Mucosa of stomach (tissue), 1 donor: ENCODE data around the gene LEKR1.

Source experiments
- H3K27me3 ChIP-seq: one replicate; pipeline ENCODE4 v1.7.0; 2013; ENCODE audit warnings: mild to moderate bottlenecking, low read length; ENCODE audit not compliant: control insufficient read depth, insufficient read depth
- H3K36me3 ChIP-seq: one replicate; pipeline ENCODE4 v1.7.0; 2013; ENCODE audit warnings: low read length; ENCODE audit not compliant: control insufficient read depth, insufficient read depth
- H3K4me1 ChIP-seq: one replicate; pipeline ENCODE4 v1.7.0; 2013; ENCODE audit warnings: mild to moderate bottlenecking, low read length; ENCODE audit not compliant: control insufficient read depth, insufficient read depth
- H3K4me3 ChIP-seq: one replicate; pipeline ENCODE4 v1.7.0; 2013; ENCODE audit warnings: low read length
- H3K9ac ChIP-seq: one replicate; pipeline ENCODE4 v1.7.0; 2013; ENCODE audit warnings: mild to moderate bottlenecking, low read length, moderate library complexity
- H3K9me3 ChIP-seq: one replicate; pipeline ENCODE4 v1.7.0; 2013; ENCODE audit warnings: mild to moderate bottlenecking, low read length, moderate library complexity; ENCODE audit not compliant: control insufficient read depth
- donor health status: Pancreatic carcinoma.

Gene LEKR1

DNA sequence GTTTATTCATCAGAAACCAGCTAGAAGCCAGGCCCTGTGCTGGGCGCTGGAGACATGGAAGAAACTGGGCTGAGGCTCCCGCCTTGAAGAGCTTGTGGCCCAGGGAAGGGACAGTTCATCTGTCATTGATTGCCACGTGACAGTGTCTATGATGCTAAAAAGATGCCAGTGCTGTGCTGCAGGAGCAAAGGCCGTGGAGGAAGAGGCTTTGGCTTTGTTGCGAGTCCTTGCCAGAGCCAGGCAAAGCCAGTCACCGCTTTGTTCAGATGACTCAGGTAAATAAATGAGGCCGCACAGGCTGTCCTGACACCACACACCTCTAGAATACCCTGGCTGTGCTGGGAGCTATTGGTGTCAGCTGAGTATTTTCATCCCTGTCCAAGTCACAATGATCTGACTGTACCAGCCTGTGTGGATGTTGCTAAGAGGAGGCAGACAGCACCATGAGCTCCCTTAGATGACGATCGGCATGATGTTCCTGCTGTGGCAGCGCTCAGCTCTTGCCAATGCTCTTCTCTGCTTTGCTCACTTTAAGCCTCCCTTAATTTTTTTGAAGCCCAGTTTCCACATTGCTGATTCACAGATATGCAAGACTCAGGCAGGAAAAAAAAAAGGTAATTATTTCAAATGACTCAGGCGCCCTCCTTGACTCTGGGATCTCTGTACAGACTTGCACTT, 256.3 kb downstream of the LEKR1 start:
- Histone ChIP-seq H3K4me1 (peaks cover 18% of the 10 kb centered on the region), H3K4me3 (no peak overlapping the region), H3K27me3 (no peaks in the 10 kb centered on the region), H3K9me3 (no peaks in the 10 kb centered on the region), H3K9ac (no peak overlapping the region), H3K36me3 (no peaks in the 10 kb centered on the region)

DNA sequence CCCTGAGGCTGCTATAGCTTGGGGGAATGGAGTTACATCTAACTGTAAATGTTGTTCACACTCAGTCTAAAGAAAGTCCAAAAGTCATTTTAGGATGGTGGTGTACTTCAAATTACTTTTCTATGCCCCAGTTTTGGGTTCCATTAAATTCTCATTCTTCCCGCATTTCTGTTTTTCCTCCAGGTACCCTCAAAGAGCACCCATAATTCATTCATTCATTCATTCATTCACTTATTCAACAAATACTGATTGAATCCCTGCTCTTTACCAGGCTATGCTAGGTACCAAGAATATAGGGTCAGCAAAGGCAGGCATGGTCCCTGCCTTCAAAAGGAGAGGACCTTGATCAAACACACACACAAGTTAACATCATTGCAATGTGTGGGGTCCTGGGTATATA, 257.7 kb downstream of the LEKR1 start:
- Histone ChIP-seq H3K27me3 (no peaks in the 10 kb centered on the region), H3K4me1 (peaks cover 27% of the 10 kb centered on the region), H3K4me3 (no peak overlapping the region), H3K9me3 (no peaks in the 10 kb centered on the region), H3K36me3 (no peaks in the 10 kb centered on the region), H3K9ac (no peak overlapping the region)

DNA sequence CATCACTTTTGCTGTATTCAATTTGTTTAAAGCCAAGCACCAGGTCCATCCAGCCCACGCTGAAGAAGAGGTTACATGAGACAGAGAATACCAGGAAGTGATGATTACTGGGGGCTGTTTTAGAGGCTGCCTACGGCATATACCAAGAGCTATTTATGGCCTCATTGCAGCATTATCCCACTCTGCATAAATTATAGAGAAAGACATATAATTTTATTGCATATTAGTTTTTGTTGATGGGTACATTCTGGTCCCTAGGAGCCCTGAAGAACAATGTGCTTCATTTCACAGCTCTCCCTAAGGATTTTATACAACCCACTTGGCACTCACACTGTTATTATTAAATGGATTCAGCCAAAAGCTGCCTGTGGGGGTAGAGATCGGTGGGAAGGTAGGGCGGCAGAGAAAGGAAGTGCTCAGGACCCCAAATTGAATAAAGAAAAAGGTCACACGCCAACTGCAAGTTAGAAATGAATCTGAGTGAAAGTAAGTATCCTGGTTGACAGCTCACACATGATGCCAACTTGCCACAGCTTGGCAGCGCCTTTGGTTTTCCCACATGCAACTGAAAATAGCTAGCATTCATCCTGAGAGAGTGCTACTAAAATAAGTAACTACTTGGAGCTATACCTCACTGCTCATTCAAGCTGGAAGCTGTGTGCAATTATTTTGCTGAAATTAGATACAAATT, 260.1 kb downstream of the LEKR1 start:
- Histone ChIP-seq H3K4me1 (peaks cover 46% of the 10 kb centered on the region), H3K4me3 (no peak overlapping the region), H3K9me3 (no peaks in the 10 kb centered on the region), H3K9ac (no peak overlapping the region), H3K27me3 (no peaks in the 10 kb centered on the region), H3K36me3 (no peaks in the 10 kb centered on the region)

DNA sequence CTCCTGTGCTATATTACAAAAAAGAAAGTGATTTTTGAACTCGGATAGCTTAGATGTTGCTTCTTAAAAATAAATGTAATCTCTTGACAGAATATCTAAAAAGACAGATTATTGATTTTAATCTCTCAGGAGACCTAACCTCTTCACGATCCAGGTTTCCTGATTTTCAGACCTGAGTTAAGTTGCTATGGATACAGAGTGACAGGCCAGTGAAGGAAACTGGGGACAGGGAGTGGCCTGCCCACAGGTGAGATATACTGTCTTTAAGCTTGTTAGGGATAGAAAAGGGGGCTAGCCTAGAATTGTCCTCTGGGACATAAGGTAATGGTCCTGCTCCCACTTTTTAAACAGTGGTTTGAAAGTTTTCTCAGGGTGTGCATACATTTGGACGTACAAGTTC, 260.6 kb downstream of the LEKR1 start:
- Histone ChIP-seq H3K9me3 (no peaks in the 10 kb centered on the region), H3K4me3 (no peak overlapping the region), H3K4me1 (peaks cover 47% of the 10 kb centered on the region), H3K36me3 (no peaks in the 10 kb centered on the region), H3K9ac (no peak overlapping the region), H3K27me3 (no peaks in the 10 kb centered on the region)

DNA sequence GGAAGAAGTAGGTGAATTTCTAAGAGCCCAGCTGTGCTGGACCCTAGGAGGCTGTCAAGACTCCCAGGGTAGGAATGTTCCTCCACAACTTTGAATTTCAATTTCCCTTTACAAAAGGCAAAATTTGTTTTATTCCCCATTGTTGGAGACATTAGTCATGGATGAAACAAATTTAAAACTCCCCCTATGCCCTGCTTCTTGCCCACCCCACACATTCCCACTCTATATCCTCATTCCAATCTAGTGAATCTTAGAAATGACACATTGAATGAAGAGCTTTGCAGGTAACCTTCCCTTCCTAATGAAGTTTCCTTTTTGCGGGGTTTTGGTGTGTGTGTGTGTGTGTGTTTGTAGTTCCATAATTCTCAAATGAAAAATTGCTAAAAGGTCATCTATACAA, 261.2 kb downstream of the LEKR1 start:
- H3K4me1 ChIP-seq, result peaks cover 49% of the 10 kb centered on the region
- H3K27me3 ChIP-seq, result no peaks in the 10 kb centered on the region
- no peaks in the 10 kb centered on the region for H3K36me3 ChIP-seq
- no peak overlapping the region for H3K9ac ChIP-seq
- no peaks in the 10 kb centered on the region for H3K9me3 ChIP-seq
- no peak overlapping the region for H3K4me3 ChIP-seq

DNA sequence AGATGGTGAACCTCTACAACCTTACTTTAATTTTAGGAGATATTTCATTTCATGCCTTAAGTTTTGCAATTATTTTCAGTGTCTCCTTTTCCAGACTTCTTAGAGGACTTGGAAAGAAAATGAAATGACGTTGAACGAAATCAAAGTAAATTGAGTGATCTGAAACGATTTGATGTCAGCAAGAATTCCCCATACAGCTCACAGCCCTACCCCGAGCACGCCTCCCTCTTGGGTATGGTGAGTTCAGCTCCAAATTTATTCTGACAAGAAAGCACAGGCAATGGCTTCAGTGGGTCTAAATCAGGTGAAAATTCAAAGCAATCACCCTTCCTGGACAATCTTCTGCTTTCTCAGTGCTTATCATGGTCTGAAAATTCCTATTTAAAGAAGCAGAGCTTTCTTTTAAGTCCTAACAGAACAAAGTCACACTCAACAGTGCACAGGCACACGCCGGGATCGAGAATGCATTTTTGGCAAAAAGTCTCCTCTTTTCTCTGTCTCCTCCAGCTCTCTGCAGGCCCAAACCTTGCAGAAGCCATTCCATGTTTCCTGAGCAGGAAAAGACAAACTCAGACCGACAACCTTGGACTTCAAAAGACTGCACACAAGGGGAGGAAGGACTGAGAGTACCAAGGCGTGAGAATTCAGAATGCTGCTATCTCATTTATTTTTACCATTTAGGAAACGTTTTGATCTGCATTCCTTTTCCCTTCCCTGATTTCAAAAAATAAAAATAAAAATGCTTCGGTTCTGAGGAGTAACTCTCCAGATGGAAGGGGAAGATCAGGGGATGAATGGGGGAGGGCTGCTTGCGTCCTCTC, 261.8 kb downstream of the LEKR1 start:
- Histone ChIP-seq H3K4me3 (peak overlapping the region; percentile 60), H3K36me3 (no peaks in the 10 kb centered on the region), H3K27me3 (no peaks in the 10 kb centered on the region), H3K4me1 (peaks cover 49% of the 10 kb centered on the region), H3K9me3 (no peaks in the 10 kb centered on the region), H3K9ac (peak overlapping the region; percentile 92)

DNA sequence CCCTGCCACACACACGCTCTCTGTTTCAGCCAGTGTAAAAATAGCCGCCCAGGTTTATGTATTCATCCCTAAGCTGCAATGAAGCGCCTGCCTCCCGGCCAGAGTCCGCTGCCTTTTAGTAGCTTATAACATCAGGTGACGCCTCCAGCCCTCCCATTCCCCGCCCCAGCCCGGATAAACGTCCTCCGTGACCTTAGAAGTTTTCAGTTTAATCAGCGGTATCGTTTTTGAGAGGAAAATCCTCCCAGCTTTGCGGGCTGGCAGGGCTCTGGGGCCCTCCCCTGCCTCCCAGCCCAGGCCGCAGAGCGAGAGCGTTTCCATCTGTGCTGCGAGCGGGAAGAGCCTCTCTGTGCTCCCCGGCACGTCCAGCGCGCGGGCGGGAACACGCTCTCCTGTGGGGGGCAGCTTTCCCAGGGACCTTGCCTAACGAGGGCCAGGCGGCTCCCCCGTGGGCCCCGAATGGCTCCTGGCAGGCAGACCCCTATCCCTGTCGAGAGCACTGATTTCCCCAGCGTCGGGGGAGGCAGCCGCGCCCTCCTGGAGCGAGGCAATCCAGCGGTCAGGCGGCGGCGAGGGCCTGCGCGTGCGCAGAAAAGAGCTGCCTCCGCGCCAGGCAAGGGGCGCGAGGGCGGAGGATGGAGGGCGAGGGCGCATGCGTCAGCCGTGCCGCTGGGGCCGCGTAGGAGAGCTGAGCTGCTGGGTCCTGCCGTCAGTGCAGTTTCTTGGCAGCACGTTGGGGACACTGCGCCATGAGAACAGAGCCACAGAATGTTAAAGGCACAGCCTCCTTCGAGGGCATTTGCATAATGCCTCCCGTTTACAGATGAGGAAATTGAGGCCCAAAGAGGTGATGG, 262.7 kb downstream of the LEKR1 start:
- Histone ChIP-seq H3K4me1 (peaks cover 49% of the 10 kb centered on the region), H3K27me3 (no peaks in the 10 kb centered on the region), H3K9ac (peak overlapping the region; percentile 92), H3K4me3 (peak overlapping the region; percentile 60), H3K36me3 (no peaks in the 10 kb centered on the region), H3K9me3 (no peaks in the 10 kb centered on the region)

DNA sequence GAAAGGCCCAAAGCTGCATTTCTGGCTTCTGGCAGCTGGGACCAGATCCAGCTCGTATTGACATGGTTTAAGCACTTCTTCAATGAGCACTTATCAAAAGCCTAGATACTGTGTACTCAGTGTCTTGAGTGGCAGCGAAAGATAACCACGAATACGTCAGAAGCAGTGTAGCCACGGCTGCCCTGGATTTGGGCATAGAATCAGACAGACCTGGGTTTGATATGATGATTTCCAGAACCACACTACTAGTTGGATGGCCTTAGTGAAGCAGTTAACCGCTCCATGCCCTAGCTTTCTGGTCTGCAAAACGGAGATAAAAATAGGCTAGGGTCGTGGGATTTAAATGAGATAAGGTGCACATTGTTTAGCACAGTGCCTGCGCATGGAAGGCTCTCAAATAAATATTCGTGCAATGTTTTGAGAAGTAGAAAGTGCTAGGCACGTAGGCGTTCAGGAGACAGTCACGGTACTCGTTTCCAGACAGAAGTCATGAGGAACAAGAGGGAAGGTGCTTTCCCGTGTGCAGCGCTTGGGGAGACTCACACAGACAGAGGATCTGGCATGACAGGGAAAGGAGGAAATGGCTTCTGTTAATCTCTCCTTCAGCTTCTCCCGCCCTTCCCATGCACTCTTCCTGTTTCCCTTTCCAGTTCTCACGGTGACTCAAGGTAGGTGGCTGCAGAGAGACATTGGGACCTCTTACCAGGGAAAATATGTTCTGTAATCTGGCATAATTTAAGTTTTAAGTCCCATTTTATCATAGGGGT, 263.5 kb downstream of the LEKR1 start:
- no peaks in the 10 kb centered on the region for H3K36me3 ChIP-seq
- peak overlapping the region; percentile 52 for H3K4me3 ChIP-seq
- peaks cover 49% of the 10 kb centered on the region for H3K4me1 ChIP-seq
- H3K27me3 ChIP-seq, result no peaks in the 10 kb centered on the region
- peak overlapping the region; percentile 92 for H3K9ac ChIP-seq
- no peaks in the 10 kb centered on the region for H3K9me3 ChIP-seq

DNA sequence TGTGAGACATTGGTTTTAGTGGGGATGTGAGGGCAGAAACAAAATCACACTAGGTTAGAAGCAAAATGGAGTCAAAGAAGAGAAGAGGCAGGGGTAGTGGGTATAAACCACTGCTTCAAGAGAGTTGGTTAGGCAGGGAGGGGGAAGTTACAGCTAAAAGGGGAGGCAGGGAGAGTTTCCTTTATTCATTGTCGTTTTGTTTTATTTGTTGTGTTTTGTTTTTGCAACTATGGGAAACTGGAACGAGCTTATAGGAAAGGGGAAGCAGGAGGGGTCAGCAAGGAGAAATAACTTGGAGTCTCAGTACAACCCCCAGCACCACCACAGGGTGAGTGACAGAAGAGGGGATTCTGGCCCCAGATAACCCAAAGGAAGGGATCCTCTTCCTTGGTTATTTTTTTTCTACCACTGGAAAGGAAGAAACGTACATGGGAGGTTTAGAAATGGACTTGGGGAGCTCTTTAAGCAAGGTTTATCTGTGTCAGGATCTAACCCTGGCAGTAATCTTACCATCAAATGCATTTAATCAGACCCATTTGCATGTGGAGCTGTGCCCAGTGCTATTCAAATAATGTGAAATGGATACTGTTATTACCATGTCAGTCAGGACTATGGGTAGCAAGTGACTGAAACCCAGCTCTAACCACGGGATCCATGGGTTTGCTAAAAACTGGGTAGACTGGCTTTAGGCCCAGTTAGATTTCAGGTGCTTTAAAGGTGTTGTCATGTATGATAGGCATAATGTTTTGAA, 265.1 kb downstream of the LEKR1 start:
- Histone ChIP-seq H3K9me3 (no peaks in the 10 kb centered on the region), H3K36me3 (no peaks in the 10 kb centered on the region), H3K9ac (no peak overlapping the region), H3K27me3 (no peaks in the 10 kb centered on the region), H3K4me3 (no peak overlapping the region), H3K4me1 (peaks cover 49% of the 10 kb centered on the region)

DNA sequence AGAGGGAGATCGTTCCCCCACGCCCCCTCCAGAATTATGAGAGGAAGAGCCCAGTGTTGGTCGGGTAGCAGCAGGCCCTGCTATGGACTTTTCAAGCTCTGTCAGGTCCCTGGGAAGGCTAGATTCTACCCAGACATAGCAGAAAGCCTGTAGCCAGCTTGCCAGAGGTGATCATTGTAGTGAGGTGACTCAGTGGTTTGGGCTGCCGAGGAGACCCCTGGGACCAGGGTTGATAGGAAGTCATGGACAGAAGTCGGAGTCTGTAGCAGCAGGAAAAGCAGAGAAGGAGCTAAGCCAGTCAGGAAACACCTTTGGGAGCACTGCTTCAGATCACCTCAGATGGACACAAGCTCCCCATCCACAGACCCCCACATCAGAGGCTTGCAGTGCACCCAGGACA, 266.1 kb downstream of the LEKR1 start:
- H3K9me3 ChIP-seq, result no peaks in the 10 kb centered on the region
- no peak overlapping the region for H3K4me3 ChIP-seq
- H3K4me1 ChIP-seq, result peaks cover 42% of the 10 kb centered on the region
- H3K27me3 ChIP-seq, result no peaks in the 10 kb centered on the region
- no peak overlapping the region for H3K9ac ChIP-seq
- no peaks in the 10 kb centered on the region for H3K36me3 ChIP-seq
